Measurements from ENCODE around the gene ANKRD33B. TPM values are rescaled to one million over a fixed set of nuclear protein-coding genes. Genes with fewer than 3 reads are reported as not detected.

The ANKRD33B gene
- total and polyA plus RNA-seq, 2 donors (not counting 1 experiment from before 2014, with no cell fraction given) = 7.7 to 7.8 TPM

DNA sequence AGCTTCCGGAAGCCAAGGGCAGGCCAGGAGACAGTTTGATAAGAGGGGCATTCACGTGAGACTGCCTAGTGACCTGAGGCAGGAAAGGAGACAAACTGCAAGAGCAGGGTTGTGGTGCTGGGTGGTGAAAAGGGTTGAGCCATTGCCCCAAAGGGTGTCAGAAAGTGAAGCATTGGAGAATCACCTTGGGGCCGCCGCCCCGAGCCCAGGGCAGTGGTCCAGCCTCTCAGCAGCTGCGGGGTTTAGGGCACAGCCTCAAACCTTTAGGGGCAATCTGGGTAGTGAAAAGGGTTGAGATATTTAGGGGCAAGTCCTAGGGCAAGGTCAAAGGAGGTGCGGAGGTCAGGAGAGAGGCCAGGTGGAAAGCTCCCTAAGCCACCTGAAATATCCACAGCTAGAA lies 10.4 kb upstream of the ANKRD33B start:
- Histone ChIP-seq H3K9ac (ENCODE audit: insufficient read depth, low read length) (no peak overlapping the region), H3K4me1 (ENCODE audit: control insufficient read depth, extremely low read depth, insufficient read depth, low read length) (peaks cover 37% of the 10 kb centered on the region), H4K20me1 (ENCODE audit: control insufficient read depth, extremely low read depth, insufficient read depth, low read length) (no peaks in the 10 kb centered on the region), H2AFZ (ENCODE audit: low read length) (no peak overlapping the region), H3K27ac (ENCODE audit: insufficient read depth, low read length) (no peak overlapping the region), H3K4me3 (replicated peaks in 1 of 4; ENCODE audit: control extremely low read depth in 1 of 4, insufficient read depth in 1 of 4, low read depth in 3 of 4, low read length in 4 of 4) (no peak overlapping the region), H3K27me3 (ENCODE audit: control insufficient read depth, insufficient read depth, low read length) (no peaks in the 10 kb centered on the region), H3K9me3 (ENCODE audit: control insufficient read depth, insufficient read depth, low read depth, low read length) (no peaks in the 10 kb centered on the region), H3K36me3 (ENCODE audit: control insufficient read depth, insufficient read depth, low read length) (no peaks in the 10 kb centered on the region), H3K4me2 (ENCODE audit: extremely low read depth, insufficient read depth, low read length) (no peak overlapping the region), H3K79me2 (ENCODE audit: control insufficient read depth, insufficient read depth, low read length) (no peaks in the 10 kb centered on the region)
- no peak for DNase-seq (ENCODE audit: low read depth in 2 of 2)
- TF ChIP-seq, protein P1, sequence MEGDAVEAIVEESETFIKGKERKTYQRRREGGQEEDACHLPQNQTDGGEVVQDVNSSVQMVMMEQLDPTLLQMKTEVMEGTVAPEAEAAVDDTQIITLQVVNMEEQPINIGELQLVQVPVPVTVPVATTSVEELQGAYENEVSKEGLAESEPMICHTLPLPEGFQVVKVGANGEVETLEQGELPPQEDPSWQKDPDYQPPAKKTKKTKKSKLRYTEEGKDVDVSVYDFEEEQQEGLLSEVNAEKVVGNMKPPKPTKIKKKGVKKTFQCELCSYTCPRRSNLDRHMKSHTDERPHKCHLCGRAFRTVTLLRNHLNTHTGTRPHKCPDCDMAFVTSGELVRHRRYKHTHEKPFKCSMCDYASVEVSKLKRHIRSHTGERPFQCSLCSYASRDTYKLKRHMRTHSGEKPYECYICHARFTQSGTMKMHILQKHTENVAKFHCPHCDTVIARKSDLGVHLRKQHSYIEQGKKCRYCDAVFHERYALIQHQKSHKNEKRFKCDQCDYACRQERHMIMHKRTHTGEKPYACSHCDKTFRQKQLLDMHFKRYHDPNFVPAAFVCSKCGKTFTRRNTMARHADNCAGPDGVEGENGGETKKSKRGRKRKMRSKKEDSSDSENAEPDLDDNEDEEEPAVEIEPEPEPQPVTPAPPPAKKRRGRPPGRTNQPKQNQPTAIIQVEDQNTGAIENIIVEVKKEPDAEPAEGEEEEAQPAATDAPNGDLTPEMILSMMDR (conservative IDR thresholded peaks at IDR 0.05 in 1 of 2, IDR thresholded peaks at IDR 0.05 in 1 of 2; ENCODE audit: low read depth in 1 of 2, low read length in 2 of 2) = no peak
- no peak for TF ChIP-seq EZH2 (IDR thresholded peaks at IDR 0.05; ENCODE audit: low read length, missing control alignments)

DNA sequence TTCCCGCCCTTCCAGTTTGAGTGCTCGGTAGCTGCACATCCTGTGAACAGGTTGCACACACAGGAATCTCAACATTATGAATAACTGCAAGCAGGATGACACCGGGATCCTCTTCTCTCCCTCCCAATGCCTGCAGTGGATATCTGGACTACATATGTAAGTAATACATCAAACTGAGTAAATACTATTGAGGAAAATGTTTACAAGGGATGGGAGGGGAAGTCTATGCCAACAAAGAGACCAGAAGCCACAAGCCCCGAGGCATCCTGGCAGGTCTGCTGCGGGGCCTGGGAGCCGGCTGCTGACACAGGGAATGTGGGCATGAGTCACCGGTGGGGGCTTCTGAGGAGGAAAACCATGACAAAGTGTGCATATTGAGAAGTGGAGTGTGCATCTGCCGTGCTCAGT lies 8.6 kb upstream of the ANKRD33B start:
- Histone ChIP-seq H3K9me3 (ENCODE audit: control insufficient read depth, insufficient read depth, low read depth, low read length) (no peaks in the 10 kb centered on the region), H2AFZ (ENCODE audit: low read length) (no peak overlapping the region), H3K4me1 (ENCODE audit: control insufficient read depth, extremely low read depth, insufficient read depth, low read length) (peaks cover 37% of the 10 kb centered on the region), H3K27me3 (ENCODE audit: control insufficient read depth, insufficient read depth, low read length) (no peaks in the 10 kb centered on the region), H3K9ac (ENCODE audit: insufficient read depth, low read length) (no peak overlapping the region), H3K4me2 (ENCODE audit: extremely low read depth, insufficient read depth, low read length) (peak overlapping the region; percentile 37), H4K20me1 (ENCODE audit: control insufficient read depth, extremely low read depth, insufficient read depth, low read length) (no peaks in the 10 kb centered on the region), H3K36me3 (ENCODE audit: control insufficient read depth, insufficient read depth, low read length) (no peaks in the 10 kb centered on the region), H3K27ac (ENCODE audit: insufficient read depth, low read length) (peak overlapping the region; percentile 5), H3K79me2 (ENCODE audit: control insufficient read depth, insufficient read depth, low read length) (no peaks in the 10 kb centered on the region), H3K4me3 (replicated peaks in 1 of 4; ENCODE audit: control extremely low read depth in 1 of 4, insufficient read depth in 1 of 4, low read depth in 3 of 4, low read length in 4 of 4) (no peak overlapping the region)
- TF ChIP-seq, protein P1 (conservative IDR thresholded peaks at IDR 0.05 in 1 of 2, IDR thresholded peaks at IDR 0.05 in 1 of 2; ENCODE audit: low read depth in 1 of 2, low read length in 2 of 2) = no peak
- no peak for TF ChIP-seq EZH2 (IDR thresholded peaks at IDR 0.05; ENCODE audit: low read length, missing control alignments)
- peak; percentile 67 to 89 for DNase-seq (ENCODE audit: low read depth in 2 of 2)

DNA sequence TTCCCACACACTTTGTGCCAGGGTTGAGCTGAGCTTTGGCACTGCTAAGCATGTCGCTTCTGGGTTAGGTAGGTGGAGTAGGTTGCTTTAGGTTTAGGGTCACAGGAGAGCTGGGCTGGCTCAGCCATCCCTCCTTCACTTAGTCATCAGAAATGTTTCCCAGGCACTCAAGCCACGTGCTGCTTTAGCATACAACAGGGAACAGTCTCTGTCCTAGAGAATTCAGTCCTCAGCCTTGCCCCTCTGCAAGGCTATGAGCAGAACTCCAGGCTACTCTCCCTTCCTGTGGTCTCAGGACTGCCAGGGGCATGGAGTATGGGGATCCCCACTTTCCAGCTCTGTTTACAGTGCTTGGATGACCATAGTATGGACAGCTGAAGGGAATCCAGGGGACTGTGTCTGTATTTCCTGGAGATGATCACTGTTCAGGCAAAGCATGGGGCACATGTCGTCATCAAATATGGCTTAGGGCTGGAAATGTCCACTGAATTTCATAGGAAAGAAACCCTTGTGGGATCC lies 7.5 kb upstream of the ANKRD33B start:
- Histone ChIP-seq H3K36me3 (ENCODE audit: control insufficient read depth, insufficient read depth, low read length) (no peaks in the 10 kb centered on the region), H3K4me2 (ENCODE audit: extremely low read depth, insufficient read depth, low read length) (peak overlapping the region; percentile 47), H3K9me3 (ENCODE audit: control insufficient read depth, insufficient read depth, low read depth, low read length) (no peaks in the 10 kb centered on the region), H3K4me1 (ENCODE audit: control insufficient read depth, extremely low read depth, insufficient read depth, low read length) (peaks cover 34% of the 10 kb centered on the region), H4K20me1 (ENCODE audit: control insufficient read depth, extremely low read depth, insufficient read depth, low read length) (no peaks in the 10 kb centered on the region), H2AFZ (ENCODE audit: low read length) (no peak overlapping the region), H3K9ac (ENCODE audit: insufficient read depth, low read length) (no peak overlapping the region), H3K27me3 (ENCODE audit: control insufficient read depth, insufficient read depth, low read length) (no peaks in the 10 kb centered on the region), H3K27ac (ENCODE audit: insufficient read depth, low read length) (peak overlapping the region; percentile 49), H3K4me3 (replicated peaks in 1 of 4; ENCODE audit: control extremely low read depth in 1 of 4, insufficient read depth in 1 of 4, low read depth in 3 of 4, low read length in 4 of 4) (no peak overlapping the region), H3K79me2 (ENCODE audit: control insufficient read depth, insufficient read depth, low read length) (no peaks in the 10 kb centered on the region)
- TF ChIP-seq EZH2 (IDR thresholded peaks at IDR 0.05; ENCODE audit: low read length, missing control alignments) = no peak
- TF ChIP-seq, protein P1 (conservative IDR thresholded peaks at IDR 0.05 in 1 of 2, IDR thresholded peaks at IDR 0.05 in 1 of 2; ENCODE audit: low read depth in 1 of 2, low read length in 2 of 2) = no peak
- peak; percentile 72 to 74 for DNase-seq (ENCODE audit: low read depth in 2 of 2)

Measured in fibroblast of lung (primary cell).